ENCODE results near the gene TCEAL3.
A peak's percentile ranks its signal among the peaks of the same experiment; 100 is the strongest.
"Not testable (repeated sequence)": the region's sequence is repeated elsewhere in the genome, so short reads cannot be mapped to it uniquely, and the experiment has no call there.

Gene TCEAL3

DNA sequence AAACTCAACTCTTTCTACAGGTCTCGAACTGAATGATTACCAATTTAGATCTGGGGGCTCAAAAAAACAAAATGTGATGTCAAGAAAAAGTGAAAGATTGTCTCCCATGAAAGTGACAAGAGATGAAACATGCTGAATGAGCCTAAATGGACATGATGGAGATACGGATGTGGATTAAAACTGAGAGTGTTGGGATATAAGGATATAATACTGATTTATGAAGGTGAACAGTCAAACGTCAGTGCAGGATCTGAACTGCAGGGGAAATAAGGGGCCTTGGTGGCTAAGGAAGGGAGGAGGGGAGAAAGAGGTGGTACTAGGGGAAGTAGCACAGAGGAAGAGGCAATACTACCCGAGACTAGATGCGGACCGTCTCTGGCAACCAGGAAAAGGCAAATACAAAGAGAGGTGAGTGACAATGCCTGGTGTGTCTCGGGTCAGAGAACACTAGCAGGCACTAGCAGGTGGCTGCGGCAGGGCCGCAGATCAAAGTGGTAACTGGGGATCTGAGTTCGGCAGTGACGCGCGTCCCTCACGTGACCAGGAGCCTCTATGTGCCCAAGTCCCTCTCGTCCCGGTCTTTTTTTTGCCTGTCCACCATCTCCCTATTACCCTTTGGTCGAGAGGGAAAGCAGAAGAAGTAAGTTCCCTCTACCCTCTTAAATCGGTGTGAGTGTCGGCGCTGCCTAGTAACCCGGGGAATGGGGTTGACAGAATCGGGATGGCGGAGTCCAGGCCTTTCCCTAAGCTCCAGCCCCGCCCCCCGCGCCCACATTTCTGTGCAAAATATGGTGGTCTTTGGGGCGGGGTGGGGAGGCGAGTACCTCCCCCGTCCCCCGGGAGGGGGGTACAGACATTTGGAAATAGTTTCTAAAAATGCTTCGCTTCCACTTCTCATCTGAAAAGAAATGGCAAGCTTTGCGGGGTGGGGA, 20.9 kb downstream of the TCEAL3 start, which contains the start of gene TCEAL1:
Gene TCEAL1, plus strand, starts transcription at position 590 of the 932 bp plus-strand sequence. CDS start 942 bp downstream, outside the sequence.
- DNase-seq: no peak

DNA sequence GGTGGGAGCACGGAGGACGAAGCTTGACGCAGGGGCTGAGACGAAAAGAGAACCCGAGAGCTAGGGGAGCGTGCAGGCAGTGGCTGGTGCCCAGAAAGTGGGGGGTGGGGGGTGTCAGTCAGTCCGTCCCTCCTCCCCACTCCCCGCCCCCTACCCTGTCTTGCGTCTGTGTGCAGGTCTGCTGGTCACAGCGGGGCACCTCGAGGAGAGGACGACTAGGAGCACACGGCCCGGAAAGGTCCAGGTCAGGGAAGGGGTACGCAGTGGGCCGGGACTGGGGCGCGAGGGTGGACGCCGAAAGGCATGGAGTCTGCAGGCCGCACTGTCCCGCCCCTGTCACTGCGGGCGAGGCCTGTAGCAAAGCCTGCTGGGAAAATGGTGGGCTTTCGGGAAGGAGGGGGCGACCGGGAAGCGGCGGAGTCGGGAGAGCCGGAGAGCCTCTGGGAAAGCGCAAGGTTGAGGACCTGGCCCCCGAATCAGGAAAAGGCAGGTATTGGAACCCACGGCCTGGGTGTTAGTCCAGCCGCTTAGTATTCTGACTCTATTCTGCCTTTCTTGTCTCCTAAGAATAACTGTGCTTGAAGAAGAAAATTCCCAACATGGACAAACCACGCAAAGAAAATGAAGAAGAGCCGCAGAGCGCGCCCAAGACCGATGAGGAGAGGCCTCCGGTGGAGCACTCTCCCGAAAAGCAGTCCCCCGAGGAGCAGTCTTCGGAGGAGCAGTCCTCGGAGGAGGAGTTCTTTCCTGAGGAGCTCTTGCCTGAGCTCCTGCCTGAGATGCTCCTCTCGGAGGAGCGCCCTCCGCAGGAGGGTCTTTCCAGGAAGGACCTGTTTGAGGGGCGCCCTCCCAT, 21.8 kb downstream of the TCEAL3 start:
- peak; percentile 6 for DNase-seq

DNA sequence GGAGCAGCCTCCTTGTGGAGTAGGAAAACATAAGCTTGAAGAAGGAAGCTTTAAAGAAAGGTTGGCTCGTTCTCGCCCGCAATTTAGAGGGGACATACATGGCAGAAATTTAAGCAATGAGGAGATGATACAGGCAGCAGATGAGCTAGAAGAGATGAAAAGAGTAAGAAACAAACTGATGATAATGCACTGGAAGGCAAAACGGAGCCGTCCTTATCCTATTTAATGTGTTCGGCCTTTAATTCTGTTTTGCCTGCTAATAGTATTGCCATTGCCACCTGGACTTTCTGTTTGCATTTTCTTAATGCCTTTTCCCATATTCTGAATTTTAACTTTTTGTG, 22.4 kb downstream of the TCEAL3 start:
- DNase-seq: peak; percentile 21

DNA sequence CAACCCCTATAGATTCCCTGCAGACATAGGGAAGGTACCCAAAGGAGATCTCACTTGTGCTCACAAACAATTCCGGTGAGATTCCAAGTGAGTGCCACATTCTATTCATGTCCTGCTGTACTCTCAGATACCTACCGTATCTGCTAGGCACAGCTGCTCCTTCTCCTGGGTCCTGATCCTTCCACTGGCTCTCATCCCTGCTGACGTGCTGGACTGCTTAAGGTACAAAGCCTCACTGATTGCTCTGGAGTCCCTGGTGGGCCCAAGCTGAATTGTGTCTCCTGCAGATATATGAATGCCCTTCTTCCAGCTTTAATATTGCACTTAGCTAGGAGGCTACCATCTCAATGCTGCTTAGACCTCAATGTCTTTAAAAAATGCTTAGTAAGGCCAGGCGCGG, 23.4 kb downstream of the TCEAL3 start:
- no peak for DNase-seq

DNA sequence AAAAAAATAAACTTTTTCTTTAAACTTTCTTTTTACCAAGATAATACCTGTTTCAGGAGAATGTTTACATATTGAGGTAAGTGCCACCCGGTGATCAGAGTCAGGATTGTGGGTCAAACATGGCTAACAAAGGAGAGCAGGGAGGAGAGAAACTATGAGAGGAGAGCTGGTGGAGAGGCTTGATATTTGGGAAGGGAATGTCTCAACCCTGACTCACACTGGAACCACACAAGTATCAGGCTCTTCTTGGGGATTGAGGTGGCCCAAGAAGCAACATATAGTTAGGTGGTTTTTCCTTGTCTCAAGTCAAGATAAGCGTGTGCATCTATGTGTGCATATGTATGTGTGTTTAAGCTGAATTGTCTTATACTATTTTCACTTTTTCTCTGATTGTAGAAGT, 27.7 kb downstream of the TCEAL3 start:
- no peak for DNase-seq

DNA sequence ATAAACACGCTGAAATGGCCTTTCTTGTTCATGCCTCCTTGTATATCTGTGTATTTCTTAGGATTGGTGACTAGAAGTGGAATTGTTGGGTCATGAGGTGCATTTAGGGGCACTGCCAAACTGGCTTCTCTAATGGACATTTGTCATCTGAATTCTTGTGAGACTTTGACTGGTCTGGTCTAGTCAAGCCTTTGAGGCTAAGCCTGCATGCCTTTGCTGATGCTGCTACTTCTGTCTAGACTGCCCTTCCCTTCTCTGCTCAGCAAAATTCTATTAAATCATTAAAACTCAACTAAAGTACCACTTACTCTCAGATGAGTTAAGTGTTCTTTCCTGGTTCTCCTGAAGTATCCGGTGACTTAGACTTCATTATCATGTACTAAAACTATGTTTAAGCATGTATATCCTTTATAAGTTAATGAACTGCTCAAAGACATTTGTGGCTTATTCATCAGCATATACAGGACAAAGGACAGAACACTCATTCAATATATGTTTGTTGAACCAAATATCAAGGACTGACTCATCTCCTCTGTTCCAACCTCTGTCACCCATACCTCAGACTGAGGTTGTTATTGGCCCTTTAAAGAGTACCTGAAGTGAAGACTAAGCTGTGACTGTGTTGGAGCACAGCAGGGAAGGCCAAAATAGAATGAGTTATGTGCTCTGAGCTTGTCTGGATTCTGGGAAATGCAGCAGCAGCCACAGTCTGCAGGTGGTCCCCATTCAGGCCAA, 30.0 kb downstream of the TCEAL3 start:
- no peak for DNase-seq

DNA sequence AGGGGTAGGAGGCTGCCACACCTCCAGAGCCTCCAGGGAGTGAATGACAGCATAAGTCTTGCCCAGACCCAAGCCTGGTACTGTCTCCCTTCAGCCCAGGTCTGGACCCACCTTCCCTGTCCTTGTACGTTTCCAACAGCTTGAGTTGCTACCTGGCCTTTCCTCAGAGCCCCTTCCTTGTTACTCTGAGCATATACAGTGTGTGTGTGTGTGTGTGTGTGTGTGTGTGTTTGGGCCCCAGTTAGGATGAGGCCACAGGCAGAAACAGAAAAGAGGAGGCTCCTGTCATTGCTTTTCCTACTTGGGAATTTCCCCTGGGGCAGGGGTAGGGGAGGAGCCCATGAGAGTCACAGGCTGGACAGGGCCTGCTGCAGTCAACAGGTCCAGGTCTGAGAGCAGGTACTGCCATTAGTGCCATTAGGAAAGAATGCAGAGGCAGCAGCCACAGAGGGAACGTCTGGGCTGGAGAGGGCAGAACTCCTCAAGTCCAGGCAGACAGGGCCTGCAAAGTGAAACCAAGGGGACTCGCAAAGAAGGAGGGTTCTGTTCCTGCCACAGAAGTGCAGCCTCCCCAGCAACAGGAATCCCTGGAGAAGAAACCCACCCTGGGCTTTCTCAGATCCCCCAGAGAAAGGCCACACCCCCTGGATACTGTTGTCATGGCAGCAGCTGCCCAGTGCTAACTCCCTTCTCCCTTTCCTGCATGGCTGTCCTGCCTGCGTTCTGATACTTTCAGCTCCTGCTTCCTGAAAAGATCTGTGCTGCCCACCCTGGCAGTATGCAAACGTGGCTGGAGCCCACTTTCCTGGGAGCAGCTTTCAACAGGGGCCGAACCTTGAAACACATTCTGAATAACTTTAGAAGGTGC, 30.9 kb downstream of the TCEAL3 start:
- DNase-seq: not testable (repeated sequence)

DNA sequence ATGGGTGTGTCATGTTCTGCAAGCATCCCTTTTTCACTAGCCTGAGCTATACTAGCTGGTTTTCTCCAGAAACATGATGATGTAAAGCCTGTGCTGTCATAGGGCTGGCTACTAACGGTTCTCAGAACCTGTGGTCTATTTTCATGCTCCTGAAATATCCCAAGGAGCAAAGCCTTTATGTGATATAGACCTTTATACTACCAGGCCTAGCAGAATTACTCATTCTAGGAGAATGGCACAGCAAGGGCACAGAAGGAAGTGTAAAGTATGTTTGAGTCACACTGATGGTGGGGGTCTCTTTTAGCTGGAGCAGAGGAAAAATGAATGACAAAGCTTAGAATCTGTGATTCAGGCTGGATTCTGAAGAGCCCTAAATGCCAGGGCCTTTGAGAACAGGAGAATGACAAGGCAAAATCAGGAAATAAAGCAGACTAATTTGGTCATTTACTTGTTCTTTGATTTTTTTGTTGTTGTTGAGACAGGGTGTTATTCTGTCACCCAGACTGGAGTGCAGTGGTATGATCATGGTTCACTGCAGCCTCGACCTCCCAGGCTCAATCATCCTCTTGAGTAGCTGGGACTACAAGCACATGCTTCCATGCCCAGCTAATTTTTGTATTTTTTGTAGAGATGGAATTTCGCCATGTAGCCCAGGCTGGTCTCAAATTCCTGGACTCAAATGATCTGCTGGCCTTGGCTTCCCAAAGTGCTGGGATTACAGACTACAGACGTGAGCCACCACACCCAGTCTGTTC, 32.8 kb downstream of the TCEAL3 start:
- DNase-seq: peak; percentile 26

DNA sequence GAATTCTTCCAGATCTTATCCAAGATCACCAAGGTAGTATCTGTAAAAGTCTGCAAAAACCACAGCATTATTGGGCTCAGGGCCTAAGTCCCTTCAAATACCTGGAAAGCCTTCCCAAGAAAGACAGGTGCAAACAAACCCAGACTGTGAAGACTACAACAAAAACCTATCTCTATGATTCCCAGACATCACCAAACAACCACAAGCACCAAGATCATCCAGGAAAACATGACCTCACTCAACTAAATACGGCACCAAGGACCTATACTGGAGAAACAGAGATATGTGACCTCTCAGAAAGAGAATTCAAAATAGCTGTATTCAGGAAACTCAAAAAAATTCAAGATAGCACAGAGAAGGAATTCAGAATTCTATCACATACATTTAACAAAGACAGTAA, 36.4 kb downstream of the TCEAL3 start:
- DNase-seq: no peak

DNA sequence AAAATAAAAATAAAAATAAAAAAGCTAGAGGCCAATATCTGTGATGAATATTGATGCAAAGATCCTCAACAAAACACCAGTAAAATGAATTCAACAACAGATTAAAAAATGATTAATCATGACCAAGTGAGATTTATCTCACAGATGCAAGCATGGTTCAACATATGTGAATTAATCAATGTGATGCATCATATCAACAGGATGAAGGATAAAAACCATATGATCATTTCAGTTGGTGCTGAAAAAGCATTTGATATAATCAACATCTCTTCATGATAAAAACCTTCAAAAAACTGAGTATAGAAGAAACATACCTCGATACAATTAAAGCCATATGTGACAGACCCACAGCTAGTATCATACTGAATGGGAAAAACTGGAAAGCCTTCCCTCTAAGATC, 39.9 kb downstream of the TCEAL3 start:
- no peak for DNase-seq

DNA sequence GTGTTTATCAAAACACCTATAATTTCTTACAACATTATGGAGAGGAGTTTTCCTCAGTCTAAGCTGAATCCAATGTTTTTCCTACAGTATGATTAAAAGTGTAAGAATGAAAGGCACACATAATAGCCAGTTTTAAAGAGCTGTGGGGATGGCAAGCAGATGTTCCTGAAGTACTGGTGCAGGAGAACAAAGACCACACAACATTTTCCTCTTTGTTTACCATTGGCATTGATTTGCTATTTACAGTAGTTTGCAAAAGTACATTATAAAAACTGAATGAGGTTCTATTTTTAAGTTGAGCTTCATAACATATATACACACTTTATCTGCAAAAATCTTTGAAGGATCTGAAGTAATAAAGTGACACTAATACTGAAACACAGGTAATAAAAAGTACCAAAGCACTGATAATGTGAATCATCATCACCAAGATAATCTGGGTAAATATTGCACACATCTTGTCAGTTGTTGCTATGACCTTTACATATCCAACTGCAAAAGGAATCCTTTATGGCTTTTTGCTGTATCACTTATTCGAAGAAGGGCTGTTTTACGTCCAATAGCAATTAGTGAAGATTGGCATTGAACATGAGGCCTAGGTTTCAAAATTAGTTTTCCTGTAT, 43.5 kb downstream of the TCEAL3 start:
- no peak for DNase-seq

DNA sequence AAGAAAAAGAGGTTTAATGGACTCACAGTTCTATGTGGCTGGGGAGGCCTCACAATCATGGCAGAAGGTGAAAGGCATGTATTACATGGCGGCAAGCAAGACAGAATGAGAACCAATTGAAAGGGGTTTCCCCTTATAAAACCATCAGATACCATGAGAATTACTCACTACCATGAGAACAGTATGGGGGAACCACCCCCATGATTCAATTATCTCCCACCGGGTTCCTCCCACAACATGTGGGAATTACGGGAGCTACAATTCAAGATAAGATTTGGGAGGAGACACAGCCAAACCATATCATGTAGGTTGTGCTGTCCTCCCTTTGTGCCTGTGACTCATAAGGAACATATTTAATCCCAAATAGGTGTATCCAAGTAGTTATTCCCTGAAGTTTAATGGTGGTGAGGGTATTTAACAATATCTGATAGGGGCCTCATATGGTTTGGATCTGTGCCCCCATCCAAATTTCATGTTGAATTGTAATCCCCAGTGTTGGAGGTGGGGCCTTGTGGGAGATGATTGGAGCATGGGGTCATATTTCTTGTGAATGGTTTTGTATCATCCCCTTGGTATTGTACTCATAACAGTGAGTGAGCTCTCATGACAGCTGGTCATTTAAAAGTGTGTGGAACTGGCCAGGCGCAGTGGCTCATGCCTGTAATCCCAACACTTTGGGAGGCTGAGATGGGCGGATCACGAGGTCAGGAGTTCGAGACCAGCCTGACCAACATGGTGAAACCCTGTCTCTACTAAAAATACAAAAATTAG, 47.7 kb downstream of the TCEAL3 start:
- DNase-seq: not testable (repeated sequence)

DNA sequence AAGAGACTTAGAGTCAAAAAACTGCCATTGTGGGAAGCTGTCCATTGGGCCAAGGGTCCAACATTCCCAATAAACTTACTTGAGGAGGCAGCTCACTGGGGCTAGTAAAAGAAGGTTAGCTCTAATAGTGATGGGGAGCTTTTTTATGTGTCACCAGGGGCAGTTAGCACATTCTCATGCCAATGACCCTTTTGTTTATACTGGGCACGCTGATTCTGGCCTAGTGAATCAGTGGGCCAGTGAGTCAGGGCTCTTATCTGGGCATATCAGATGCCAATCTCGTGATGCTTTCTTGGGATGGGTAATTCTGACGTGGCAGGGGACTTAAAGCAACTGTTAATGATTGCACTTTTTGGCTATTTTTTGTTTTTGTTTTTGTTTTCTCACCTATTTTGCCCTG, 48.9 kb downstream of the TCEAL3 start:
- DNase-seq: peak; percentile 41

DNA sequence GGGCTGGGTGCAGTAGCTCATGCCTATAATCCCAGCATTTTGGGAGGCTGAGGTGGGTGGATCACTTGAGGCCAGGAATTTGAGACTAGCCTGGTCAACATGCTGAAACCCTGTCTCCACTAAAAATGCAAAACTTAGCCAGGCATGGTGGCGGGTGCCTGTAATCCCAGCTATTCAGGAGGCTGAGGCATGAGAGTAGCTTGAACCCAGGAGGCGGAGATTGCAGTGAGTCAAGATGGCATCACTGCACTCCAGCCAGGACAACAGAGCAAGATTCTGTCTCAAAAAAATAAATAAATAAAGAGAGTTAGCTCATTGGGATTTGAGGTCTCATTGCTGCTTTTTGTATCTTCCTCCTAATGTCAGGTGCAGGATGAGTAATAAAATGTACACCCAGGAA, 49.3 kb downstream of the TCEAL3 start:
- not testable (repeated sequence) for DNase-seq

DNA sequence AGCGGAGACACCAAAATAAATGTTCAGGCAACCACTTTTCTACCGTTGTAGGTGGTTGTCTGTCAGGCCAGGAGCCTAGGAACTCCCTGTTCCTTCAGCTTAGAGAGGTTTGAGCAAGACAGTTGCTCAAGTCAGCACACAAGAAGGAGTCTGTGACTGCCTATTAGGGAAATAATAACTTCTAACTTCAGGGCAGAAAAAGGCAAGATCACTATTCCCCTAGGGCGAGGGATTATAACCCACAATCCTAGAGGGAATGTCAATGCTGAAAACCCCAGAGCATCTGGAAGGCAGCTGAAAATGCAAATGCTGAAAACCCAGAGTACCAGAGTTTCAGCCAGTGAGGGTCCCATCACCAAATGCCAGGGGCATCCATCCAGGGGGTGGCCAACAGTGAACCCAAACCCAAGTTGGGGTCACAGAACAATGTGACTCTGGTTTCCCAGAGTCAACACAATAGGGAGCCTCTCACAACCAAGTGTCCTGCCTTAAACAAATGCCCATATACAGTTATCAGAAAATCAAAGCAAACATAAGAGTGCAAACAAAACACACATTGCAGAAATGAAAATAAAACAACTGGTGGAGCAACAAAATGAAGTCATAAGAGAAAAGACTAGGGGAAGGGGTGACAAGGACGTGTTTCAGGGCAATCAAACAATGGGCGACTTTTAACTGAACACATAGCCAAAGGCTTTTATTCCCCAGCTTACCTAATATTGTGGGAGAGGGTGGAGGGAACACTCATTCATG, 51.1 kb downstream of the TCEAL3 start:
- DNase-seq: no peak

DNA sequence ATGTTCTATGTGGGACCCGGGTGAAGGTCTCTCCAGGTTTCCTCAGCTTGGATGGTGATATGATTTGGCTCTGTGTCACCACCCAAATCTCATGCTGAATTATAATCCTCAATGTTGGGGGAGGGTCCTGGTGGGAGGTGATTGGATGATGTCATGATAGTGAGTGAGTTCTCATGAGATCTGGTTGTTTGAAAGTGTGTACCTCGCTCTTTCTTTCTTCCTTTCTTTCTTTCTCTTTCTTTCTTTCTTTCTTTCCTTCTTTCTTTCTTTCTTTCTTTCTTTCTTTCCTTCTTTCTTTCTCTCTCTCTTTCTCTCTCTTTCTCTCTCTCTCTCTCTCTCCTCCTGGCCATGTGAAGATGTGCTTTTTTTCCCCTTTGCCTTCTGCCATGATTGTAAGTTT, 51.7 kb downstream of the TCEAL3 start:
- DNase-seq: not testable (repeated sequence)
